Ureter (tissue), 1 donor: ENCODE measurements around the gene SMIM12. TPM values are rescaled to one million over a fixed set of nuclear protein-coding genes. Genes with fewer than 3 reads are reported as not detected.

Experiments
- DNase-seq: peaks from one replicate; pipeline ENCODE4 v3.0.0-alpha.2; 2020; ENCODE audit warnings: low spot score
- total RNA-seq: library from RNA; stranded (reverse); gene quantifications from one replicate; pipeline ENCODE4 v1.2.4, GENCODE V29; 2023
- donor health status: DM: yes; HTN: yes; CAD: no.

The SMIM12 gene
- total RNA-seq, 1 donor from 2014 or later, result 37.6 TPM

DNA sequence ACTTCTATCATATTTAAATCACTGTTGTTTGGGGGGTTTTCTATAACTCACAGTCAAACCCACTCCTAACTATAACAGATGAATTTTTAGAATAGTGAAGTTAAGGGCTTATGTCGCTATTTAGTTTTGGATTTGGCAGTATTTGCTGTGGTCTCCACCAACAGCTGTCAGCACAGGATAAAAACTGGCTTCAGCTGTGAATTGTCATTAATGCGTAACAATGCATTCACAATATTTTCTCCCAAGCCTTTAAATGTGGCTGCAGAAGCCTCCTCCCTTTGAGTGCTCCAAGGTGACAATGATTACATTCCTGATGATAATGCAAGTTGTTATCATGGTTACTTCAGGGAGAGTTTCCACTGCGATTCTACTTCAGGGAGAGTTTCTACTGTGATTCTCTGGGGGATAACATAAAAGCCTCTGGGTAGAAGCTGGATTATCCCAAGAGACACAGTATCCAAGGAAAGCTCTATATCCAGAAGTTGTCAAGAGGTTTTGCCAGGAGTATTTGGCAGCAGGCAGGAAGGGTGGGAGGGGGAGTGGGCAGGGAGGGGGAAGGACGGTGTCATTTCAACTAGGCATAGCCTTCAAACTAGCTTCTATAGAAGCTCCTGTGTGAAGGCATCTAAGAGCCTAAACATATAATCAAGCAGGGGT, 14.9 kb upstream of the SMIM12 start:
- peak; percentile 5 for DNase-seq

DNA sequence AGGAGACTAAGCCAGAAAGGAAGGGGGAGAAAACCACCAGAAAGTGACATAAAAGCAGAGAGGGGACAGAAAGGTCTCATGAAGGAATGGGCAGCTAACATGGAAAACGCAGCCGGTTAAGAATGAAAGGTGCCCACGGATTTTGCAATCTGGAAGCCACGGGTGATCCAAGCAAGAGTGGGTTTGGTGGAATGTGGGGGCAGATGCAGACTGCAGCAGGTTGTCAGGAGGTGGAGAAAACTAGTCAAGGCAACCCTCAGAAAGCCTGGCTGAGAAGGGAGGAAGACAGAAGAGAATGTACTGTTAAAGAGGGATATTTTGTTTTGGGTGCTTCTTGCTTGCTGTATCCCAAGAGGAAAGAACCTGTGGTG, 12.6 kb upstream of the SMIM12 start:
- peak; percentile 5 for DNase-seq

DNA sequence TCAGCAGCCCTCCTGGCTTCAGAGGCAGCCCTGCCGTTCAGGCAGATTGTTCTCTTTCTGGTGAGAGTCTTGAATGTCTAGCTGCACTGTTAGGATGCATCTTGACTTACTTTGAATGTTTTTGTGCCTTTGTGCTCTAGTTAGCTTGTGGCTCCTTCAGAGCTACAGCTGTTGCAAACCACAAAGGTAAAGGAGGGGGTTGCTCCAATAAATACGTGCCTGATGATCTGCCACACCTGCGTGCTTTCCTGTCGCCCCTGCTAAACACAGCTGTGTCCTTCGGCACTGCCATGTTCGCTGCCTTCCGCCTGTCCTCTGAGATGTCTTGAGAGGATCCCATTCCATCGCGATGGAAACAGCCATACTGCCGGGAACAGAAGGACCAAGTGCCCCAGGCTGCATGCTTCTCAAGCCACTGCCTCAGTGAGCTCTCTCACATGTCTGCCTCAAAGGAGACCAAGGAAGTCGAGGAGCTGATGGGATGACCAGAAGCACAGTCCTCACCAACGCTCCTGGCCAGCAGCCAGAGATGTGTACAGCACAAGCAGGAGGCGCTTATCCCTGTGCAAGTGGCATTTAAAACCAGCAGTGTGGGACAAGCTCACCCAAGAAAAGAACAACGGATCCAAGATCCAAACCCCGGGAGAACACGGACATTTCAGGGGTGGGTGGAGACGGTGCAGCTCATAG, 12.0 kb upstream of the SMIM12 start:
- peak; percentile 32 for DNase-seq

DNA sequence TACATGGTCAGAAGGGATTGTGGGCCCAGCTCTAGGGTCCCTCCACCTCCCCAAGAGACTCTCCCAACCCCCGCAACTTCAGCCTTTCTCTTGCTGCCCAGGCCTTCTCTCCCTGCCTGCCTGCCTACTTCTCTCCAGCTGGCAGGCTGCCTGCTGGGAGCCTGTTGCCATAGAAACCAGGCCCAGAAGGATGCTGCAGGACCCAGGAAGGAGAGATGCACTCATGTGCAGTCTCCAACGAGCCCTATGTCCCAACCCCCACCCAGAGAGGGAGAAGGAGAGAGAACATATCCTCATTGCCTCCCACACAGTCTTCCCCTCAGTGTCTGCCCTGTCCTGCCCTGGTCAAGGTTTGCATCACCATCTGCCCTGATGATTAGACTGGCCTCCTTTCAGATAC, 10.8 kb upstream of the SMIM12 start:
- DNase-seq, result no peak

DNA sequence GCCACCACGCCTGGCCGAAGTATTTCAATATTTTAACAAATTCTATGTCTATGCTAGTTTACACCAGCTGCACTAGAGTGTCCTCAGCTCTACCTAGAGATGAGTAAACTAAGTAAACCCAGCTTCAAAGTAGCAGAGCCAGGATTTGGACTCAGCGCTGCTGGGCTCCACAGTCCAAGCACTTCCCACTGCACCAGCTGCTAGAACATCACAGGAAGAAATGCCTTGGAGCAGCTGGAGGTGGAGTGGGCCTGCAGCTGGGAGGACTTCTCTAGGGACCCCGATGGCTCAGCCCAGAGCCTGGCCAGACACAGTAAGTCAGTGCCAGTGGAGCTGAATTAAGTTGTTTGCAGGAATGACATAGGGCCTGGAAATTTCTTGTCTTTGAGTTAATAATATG, 10.2 kb upstream of the SMIM12 start:
- no peak for DNase-seq

DNA sequence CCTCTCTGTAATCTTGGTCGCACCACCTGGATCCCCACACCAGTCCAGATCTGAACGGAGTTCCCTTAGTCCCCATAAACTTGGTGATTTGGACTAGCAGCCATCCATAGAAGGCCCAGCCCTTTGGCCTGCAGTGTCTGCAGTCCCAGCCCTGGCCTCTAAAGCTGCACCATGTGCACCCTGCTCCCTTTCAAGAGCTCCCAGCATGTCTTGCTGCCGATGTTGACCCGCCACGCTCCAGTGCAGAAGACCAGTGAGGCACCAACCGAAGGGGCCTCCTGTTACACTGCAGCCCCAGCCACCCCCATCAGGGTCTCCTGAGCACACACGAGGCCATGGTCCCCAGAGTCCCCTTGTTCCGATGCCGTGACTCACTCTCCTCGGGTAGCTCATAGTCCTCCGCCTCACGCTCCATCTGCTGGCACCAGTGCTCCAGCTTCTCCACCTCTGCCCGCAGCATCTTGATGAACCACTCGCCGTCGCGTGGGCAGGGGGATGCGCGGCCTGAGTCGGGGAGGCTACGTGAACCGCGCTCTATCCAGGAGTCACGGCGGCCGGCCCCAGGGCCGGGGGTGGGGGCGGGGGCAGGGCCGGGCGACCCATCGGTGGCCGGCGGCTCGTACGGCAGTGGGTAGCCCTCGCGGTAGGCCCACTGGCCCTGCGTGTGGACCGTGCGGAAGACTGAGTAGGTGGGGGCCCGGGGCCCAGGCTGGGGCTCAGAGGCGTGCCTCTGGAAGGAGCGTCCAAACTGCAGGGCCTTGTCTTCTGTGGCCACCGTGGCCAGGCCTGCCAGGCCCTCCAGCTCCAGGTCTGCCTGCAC, 8.9 kb upstream of the SMIM12 start:
- DNase-seq, result no peak

DNA sequence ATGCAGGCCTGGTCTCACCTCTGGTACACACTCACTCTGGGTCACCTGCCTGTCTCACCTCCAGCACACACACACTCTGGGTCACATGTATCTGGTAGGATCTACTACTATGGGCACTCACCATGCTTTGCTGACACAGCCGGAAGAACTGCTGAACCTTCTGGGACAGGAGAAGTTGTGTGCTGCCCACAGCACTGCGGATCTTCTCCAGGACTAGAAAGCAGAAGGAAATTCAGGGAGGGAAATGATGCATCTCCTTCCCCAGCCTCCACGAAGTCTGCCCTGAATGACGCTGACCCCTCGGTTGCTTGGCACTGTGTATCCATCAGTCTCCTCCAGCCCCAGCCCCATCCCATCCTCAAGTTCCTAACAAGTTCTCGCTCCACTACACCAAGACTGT, 7.9 kb upstream of the SMIM12 start:
- DNase-seq, result no peak

DNA sequence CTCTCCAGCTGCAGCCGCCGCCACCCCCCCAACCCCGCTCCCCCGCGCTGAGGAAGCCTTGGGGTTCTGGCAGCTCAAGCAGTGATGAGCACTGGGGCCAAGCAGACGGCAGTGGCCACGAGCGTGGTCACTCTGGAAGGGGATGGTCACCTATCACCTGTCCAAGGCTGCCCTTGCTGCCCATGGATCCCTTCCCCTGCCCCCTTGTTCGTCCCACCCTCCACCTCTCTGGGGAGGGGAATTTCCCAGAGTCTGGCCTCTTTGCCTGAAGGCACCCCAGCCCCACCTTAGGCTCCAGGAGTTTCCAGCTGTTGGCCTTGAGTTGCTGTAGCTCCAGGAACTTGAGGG, 7.2 kb upstream of the SMIM12 start:
- DNase-seq, result no peak

DNA sequence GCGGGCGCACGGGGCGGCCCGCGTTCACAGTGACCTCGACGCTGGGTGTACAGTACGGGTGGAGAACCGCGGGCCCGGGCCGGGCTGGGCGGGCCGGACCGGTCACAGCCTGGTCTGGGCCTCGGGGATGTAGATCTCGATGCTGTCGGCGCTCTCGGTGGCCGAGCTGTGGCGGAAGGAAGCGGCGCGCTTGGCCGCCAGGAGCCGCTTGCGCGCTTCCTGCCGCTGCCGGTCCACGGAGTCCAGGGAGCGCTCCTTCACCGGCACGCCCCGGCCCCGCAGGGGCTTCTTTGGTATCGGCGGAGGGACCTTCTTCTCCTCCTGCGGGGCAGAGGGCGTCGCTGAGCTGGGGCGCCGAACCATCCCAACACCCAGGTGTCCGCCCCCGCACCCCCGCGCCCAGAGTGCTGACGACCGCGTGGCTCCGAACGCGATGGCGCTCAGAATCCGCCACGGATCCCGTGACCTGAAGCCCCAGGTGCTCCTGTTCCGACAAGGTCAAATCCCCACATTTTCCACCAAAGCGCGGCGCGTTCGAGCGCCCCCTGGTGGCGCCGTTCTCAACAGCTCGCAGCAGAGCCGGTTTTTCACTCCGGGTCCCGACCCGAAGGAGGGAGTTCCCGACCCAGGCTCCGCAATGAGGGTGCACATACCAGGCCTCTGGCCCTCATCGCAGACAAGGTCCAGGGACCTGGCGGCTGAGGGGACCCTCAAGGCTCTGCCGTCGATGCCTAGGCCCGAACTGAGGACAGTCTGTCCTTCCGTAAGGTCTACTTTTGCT, 6.6 kb upstream of the SMIM12 start:
- DNase-seq, result peak; percentile 91

DNA sequence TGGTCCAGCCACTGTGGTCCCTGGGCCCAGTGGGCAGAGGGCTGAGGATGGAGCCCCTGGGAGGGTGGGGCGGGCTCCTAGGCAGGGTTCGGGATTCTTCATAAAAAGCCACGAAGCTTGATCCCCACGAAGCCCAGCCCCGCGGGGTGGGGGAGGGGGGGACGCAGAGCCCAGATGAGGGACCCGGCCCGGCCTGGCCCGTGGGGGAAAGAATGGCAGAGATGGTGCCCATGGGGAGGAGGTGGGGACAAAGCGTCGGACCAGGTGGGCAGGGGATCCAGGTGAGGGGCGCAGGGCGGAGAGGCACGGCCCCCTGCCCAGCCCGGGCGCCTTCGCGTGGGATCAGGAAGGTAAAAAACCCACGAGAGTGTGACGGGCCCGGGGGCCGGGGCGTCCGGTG, 6.0 kb upstream of the SMIM12 start:
- no peak for DNase-seq

DNA sequence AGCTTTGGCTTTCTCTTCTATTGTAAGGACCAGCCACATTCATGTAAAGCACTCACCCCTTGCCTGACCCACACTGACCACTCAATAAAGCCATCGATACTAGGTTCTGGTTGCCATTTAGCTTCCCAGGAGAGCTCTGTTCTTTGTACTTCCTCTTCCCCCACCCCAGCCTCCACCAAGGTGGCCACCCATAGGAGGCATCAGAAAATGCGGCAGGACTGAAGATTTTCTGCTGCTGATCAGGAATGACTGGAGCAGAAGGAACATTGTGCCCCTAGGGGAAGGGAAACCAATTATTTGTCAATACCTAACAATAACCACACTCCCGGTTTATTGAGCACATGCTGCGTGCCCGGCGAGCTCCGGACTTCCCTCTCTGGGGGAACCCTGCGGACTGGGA, 5.2 kb upstream of the SMIM12 start:
- DNase-seq, result no peak

DNA sequence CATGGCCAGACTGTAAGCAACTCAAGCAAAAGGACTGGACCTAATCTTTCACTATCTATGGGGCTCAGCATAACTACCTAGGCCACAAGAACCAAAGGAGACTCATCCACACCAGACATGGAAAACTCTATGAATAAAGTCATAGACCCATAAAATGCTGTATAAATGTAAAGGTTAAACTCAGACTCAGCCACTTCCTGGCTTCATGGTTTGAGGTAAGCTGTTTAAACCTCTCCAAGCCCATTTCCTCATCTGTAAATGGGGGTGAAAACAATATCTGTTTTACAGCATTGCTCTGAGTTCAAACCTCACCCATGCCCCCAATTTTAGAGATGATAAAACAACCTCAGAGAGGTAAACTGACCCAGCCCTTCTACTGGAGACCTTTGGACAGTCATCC, 4.0 kb upstream of the SMIM12 start:
- DNase-seq, result no peak

DNA sequence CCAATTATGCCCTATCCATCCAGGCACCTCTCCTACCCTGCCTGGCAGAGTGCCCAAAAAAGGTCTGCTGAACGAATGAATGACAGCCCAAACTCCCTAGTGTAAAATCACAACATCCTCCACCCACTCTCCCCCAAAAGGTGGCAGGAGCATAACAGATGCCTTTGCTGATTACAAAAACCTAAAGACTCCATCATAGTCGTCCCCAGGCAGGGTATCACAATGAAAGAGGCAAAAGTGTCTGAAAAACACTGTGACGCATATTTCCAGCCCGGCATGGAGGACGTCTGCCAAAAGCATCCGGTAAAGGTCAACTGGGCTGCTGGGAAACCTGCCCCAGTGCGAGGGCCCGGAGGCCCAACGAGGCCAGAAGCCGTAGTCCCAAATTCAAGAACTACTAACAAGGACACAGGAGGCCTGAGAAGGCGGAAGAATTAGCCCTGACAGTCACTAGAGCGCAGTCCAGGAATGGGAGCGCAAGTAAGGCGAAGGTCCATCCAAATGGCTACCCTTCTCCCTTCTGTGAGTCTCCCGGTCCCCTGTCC, 576 bp downstream of the SMIM12 start:
- no peak for DNase-seq

DNA sequence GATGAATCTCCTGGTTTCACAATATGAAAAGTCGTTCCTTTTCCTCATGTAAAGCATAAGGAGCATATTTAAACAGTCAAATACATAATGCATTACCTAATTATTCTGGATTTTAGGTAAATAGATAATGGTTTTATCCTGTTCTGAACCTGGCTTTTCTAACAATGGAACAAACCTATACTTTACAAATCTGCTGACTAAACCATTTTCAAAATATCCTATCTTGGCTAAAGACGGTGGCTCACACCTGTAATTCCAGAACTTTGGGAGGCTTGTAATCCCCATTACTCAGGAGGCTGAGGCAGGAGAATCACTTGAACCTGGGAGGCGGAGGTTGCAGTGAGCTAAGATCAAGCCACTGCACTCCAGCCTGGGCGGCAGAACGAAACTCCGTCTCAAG, 2.9 kb downstream of the SMIM12 start:
- no peak for DNase-seq

DNA sequence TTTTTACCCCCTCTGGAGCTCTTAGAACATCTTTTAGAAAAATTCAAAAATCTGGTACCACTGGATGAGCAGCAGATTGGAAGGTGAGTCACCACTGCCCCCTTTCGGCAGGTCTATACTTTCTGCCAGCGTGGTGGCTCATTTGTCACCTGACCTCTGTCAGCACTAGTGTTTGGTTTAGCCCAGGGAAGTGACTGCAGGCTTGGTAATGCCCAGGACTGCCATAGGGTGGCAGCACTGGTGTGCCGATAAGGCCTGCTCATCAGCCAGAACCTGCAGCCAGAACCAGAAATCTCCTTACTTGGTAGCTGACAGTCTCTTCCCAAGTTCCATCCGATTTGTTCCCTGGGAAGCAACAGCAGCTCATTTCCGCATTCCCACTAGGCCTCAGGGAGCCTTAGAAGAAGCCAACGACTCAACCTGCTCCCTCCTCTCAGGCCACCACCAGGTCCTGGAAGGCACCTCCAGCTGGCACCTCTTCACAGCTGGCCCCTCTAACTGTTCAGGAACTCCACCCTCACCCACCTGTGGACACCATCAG, 6.8 kb downstream of the SMIM12 start:
- DNase-seq, result peak; percentile 91

DNA sequence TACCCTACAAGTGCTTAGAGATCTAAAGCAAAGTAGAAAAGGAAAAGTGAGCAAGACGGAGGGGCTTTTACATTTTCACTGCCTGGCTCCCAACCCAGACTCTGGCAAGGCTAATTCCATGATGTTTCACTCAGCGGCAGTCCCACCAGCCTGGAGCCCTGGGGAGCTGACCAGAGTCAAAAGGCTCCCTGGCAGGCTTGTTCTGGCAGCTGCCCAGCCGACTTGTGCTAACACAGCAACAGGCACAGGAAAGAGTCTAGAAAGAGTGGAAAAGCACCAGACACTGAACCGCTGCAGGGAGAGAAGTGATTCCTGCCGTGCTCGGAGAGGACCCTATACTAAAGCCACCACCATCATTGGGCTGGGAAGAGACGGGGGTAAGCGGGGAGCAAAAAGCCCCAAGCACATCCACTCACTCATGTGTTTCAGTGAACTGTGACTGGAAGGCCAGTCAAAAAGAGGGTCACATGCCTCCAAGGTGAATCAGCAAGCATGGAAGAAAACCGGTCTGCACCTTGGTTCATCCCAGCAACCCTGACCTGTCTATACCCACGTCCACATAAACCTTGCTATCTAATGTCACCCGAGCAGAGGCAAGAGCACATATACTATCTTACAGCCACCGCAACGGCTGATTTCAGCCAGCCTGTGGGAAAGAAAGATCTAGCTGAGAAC, 8.0 kb downstream of the SMIM12 start:
- DNase-seq, result no peak

DNA sequence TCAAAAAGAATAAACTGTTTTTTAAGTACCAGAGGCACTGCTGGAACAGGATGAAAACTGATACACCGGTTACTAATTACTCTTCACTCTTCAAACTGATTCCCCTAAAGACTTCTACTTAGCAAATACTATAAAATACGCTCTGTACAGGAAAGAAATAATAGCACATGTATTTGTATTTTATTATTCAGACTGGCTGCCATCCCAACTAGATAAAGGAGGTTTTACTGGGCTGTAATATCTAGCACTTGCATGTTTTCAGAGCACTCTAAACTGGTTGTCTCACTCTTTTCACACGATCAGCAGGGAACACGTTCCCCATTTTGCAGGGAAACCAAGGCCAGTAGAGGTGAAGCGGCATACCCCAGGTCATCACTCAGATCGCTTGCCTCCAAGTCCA, 9.2 kb downstream of the SMIM12 start:
- DNase-seq, result no peak

DNA sequence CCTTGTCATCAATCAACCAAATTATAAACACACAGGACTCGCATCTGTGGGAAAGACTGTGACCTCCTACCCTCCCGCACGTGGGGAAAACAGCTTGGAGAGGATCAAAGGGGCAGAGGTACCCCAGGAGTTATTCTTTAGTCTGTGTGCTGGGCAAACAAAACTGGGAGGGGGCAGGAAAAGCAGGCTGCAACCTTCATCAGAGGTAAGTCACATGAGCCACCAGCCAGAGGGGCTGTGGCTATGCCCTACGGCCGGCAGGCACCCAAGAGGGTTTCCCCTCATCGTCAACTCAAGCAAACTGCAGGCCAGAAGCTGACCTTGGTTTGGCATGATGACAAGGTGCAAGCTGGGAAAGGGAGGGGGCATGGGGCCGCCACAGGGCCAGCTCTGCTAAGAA, 12.5 kb downstream of the SMIM12 start:
- DNase-seq, result no peak

DNA sequence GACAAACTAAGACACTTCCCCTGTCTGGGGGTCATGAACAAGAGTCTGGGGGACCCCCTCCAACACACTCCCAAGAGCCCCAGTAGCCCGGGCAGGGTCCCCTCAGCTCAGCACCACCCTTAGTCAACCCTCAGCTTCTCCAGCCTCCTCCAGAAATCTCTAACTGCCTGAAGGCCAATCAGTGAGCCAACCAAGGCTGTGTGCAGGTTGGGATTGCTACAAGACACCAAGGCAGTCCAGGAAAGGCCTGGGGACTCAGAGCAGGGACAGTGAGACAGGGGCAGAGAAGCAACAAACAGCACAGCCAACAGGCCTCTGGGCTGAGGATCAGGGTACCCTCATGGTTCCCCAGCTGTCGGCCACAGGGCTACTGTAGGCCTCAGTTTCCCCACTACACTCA, 13.3 kb downstream of the SMIM12 start:
- DNase-seq, result no peak

DNA sequence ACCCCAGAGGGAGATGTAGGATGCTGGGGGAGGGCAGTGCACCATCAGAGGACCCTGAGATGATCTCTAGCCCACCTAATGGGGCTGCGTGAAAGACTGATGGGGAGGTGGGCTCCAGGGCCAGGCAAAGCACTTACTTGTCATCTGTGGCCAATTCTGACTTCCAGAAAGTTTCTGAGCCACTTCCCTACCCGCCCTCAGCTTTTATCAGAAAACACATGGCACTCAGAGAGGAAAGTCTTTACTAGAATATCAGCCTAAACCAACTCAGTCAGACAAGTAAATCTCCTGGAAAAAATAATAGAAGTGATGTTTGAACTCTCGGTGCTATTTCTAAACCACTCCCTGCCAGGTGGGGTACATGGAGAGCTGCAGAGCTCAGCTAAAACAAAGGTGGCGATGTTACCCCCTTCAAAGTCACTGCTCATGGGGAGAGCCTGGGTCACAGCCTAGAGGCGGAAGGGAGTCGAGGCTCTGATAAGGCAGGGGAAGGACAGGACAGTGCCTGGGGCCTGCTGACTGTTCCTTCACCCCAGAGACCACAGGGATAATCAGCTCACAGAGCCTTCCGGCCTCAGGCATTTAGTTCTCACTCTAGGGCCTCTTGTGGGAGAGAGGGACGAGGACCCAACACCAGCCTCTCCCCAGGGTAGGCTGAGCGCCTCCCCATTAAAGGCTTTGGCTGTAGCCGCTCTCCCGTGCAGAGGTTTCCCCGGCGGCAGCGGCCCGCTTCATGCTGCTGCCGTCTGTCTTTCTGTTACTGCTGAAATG, 14.2 kb downstream of the SMIM12 start:
- no peak for DNase-seq
